Bronchial epithelial cell (primary cell): ENCODE data around the gene ANTXR1. TPM values are rescaled to one million over a fixed set of nuclear protein-coding genes. Genes with fewer than 3 reads are reported as not detected.
A peak's percentile ranks its signal among the peaks of the same experiment; 100 is the strongest.

ENCODE experiments used
- DNase-seq: peaks from one replicate; pipeline ENCODE4 v3.0.0-alpha.2; 2010; ENCODE audit warnings: low read depth
- FAIRE-seq: peaks from 2 replicates; lab custom pipeline; 2011; peaks lifted over from hg19 to GRCh38; lab: Jason Lieb, UNC
- H3K27me3 ChIP-seq: 2 replicates; pipeline ENCODE4 v1.5.1; 2011; ENCODE audit warnings: low read length; ENCODE audit not compliant: control insufficient read depth, insufficient read depth
- H3K36me3 ChIP-seq: 2 replicates; pipeline ENCODE4 v1.5.1; 2011; ENCODE audit warnings: low read length; ENCODE audit not compliant: control insufficient read depth, insufficient read depth
- H3K4me3 ChIP-seq: 2 replicates; pipeline ENCODE4 v1.5.1; 2011; ENCODE audit warnings: mild to moderate bottlenecking, low read depth, low read length, control low read depth
- CTCF ChIP-seq: IDR thresholded peaks from 2 replicates; pipeline ENCODE4 v1.5.1; 2011; ENCODE audit warnings: mild to moderate bottlenecking, moderate library complexity, low read length, control low read depth, inconsistent platforms; ENCODE audit not compliant: insufficient read depth, severe bottlenecking
- total RNA-seq: library from RNA; depleted of rRNA; stranded (reverse); fragments of >200 nt; gene quantifications from 2 replicates; pipeline ENCODE4 v1.2.1, GENCODE V29; 2014

The ANTXR1 gene
- total RNA-seq, 1 donor from 2014 or later, result 3.7 TPM

DNA sequence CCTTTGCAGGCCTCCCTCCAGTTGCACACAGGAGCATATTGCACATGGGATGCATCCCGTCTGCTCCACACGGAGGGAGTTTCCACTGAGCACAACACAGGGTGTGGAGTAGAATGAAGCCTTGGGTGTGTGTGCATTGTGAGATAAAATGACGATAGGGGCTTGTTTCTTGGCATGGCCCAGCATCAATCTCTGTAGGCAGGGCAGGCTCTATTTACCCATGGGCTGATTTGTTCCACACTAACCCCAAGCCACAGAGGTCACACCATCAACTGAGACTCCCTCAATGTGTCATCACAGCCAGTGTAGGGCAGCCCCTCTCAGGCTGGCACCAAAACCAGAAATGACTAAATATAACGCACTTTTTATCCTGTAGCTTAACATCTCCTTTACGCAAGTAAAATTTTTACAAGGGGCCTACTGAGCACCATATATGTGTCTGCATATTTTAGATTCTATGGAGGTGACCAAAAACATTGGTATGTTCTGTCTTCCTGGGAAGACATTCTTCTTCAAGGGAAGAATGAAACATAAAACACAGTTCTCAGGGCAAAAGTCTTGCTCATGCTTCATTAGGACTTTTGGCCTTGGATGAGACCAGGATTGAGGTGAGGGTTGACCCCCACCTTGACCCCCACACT lies 41.3 kb upstream of the ANTXR1 start:
- TF ChIP-seq CTCF, result no peak
- H3K36me3 ChIP-seq, result no peaks in the 10 kb centered on the region
- FAIRE-seq, result no peak
- peak; percentile 49 for DNase-seq
- no peak overlapping the region for H3K4me3 ChIP-seq
- H3K27me3 ChIP-seq, result no peaks in the 10 kb centered on the region

GRCh38 chr2:68974251-68974650 lies 38.7 kb upstream of the ANTXR1 start, which contains the start of gene GKN1:
Gene GKN1 (plus strand): TSS chr2:68974636. CDS start chr2:68974678, 42 bp downstream.
- no peak within 1 kb of the TSS for H3K4me3 ChIP-seq
- peak; percentile 26 for DNase-seq
- H3K27me3 ChIP-seq, result peaks cover 3% of the 10 kb centered on the region
- no peak for TF ChIP-seq CTCF
- no peak for FAIRE-seq
- H3K36me3 ChIP-seq, result no peaks in the 10 kb centered on the region

DNA sequence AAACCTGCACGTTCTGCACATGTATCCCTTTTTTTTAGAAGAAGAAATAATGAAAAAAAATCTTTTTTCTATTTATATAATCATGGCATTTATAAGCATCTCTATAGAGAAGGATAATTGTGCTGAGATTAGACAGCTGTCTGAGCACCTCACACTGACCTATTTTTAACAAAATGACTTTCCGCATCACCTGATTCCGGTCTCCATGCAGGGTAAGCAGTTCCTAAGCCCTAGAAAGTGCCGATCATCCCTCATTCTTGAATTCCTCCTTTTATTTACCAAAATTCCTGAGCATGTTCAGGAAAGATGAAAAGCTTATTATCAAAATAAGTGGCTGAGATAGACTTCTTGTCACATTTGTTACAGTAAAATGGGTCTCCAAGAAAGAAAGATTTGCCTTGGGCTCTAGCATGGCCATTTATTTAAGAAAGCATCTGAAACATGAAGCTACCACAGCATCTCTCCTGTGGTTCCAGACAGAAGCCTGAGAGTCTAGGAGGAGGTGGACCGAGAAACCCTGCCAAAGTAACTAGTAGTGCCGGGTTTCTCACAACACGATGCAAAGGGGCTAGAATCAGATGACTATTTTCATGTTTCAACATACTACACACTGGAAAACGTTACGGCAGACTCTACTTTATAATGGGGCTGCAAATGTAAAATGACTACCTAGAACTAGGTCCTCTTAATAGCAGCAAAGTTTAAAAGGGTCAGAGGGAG lies 37.9 kb upstream of the ANTXR1 start:
- peaks cover 3% of the 10 kb centered on the region for H3K27me3 ChIP-seq
- DNase-seq (no peak), FAIRE-seq (no peak)
- TF ChIP-seq CTCF, result no peak
- H3K4me3 ChIP-seq, result no peak overlapping the region
- H3K36me3 ChIP-seq, result no peaks in the 10 kb centered on the region

GRCh38 chr2:68975844-68976243 lies 37.1 kb upstream of the ANTXR1 start:
- H3K4me3 ChIP-seq, result no peak overlapping the region
- peaks cover 3% of the 10 kb centered on the region for H3K27me3 ChIP-seq
- FAIRE-seq, result no peak
- TF ChIP-seq CTCF, result no peak
- H3K36me3 ChIP-seq, result no peaks in the 10 kb centered on the region
- no peak for DNase-seq

DNA sequence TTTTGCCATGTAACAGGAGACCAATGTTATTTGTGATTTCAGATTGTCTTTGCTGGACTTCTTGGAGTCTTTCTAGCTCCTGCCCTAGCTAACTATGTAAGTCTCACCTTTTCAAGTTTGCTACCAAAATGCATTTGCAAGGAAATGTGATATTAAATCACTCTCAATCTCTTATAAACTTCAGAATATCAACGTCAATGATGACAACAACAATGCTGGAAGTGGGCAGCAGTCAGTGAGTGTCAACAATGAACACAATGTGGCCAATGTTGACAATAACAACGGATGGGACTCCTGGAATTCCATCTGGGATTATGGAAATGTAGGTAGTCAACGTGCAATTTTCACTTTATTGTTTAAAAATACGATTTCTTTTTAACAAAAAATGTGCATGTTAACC lies 35.5 kb upstream of the ANTXR1 start:
- H3K4me3 ChIP-seq, result no peak overlapping the region
- H3K27me3 ChIP-seq, result peaks cover 3% of the 10 kb centered on the region
- TF ChIP-seq CTCF, result no peak
- H3K36me3 ChIP-seq, result no peaks in the 10 kb centered on the region
- DNase-seq (no peak), FAIRE-seq (no peak)
